Astrocyte (in vitro differentiated cells and primary cell): ENCODE measurements around the gene LSM14B. TPM values are rescaled to one million over a fixed set of nuclear protein-coding genes. Genes with fewer than 3 reads are reported as not detected.

Source experiments
- DNase-seq: peaks from one replicate; pipeline ENCODE4 v3.0.0-alpha.2; 2010; ENCODE audit warnings: low read depth
- FAIRE-seq: peaks from 2 replicates; lab custom pipeline; 2011; peaks lifted over from hg19 to GRCh38; lab: Jason Lieb, UNC
- H2AFZ ChIP-seq: 2 replicates; pipeline ENCODE4 v1.6.0; 2012; ENCODE audit warnings: low read depth, low read length, inconsistent platforms
- H3K27ac ChIP-seq: 2 replicates; pipeline ENCODE4 v1.5.1; 2011; ENCODE audit warnings: low read depth, low read length, inconsistent platforms
- H3K27me3 ChIP-seq: 2 replicates; pipeline ENCODE4 v1.6.0; 2011; ENCODE audit warnings: low read length, inconsistent platforms; ENCODE audit not compliant: insufficient read depth
- H3K36me3 ChIP-seq: 2 replicates; pipeline ENCODE4 v1.5.1; 2011; ENCODE audit warnings: low read length, inconsistent platforms; ENCODE audit not compliant: insufficient read depth
- H3K4me1 ChIP-seq: 2 replicates; pipeline ENCODE4 v1.5.1; 2011; ENCODE audit warnings: low read length, inconsistent platforms; ENCODE audit not compliant: insufficient read depth
- H3K4me2 ChIP-seq: 2 replicates; pipeline ENCODE4 v1.6.0; 2012; ENCODE audit warnings: low read length, inconsistent platforms
- H3K4me3 ChIP-seq: 2 replicates; pipeline ENCODE4 v1.5.1; 2011; ENCODE audit warnings: low read depth, mild to moderate bottlenecking, low read length, inconsistent platforms; ENCODE audit not compliant: insufficient read depth
- H3K79me2 ChIP-seq: 2 replicates; pipeline ENCODE4 v1.6.0; 2012; ENCODE audit warnings: mild to moderate bottlenecking, low read length, inconsistent platforms; ENCODE audit not compliant: insufficient read depth
- H3K9ac ChIP-seq: 2 replicates; pipeline ENCODE4 v1.6.0; 2012; ENCODE audit warnings: mild to moderate bottlenecking, low read length, inconsistent platforms
- H3K9me3 ChIP-seq: 2 replicates; pipeline ENCODE4 v1.5.1; 2012; ENCODE audit warnings: low read depth, mild to moderate bottlenecking, low read length, inconsistent platforms; ENCODE audit not compliant: insufficient read depth
- H4K20me1 ChIP-seq: 2 replicates; pipeline ENCODE4 v1.6.0; 2012; ENCODE audit warnings: low read length, inconsistent platforms; ENCODE audit not compliant: insufficient read depth
- H3K27ac Mint-ChIP-seq: one replicate; pipeline ENCODE4 v1.8.0; 2021; ENCODE audit warnings: mild to moderate bottlenecking, mixed read lengths; ENCODE audit not compliant: unreplicated experiment
- H3K27me3 Mint-ChIP-seq: one replicate; pipeline ENCODE4 v1.8.0; 2021; ENCODE audit warnings: low read depth, mixed read lengths; ENCODE audit not compliant: unreplicated experiment
- H3K36me3 Mint-ChIP-seq: one replicate; pipeline ENCODE4 v1.8.0; 2021; ENCODE audit warnings: low read depth, mixed read lengths; ENCODE audit not compliant: unreplicated experiment
- H3K4me1 Mint-ChIP-seq: one replicate; pipeline ENCODE4 v1.8.0; 2021; ENCODE audit warnings: low read depth, mixed read lengths; ENCODE audit not compliant: unreplicated experiment
- H3K4me3 Mint-ChIP-seq: one replicate; pipeline ENCODE4 v1.8.0; 2021; ENCODE audit warnings: mild to moderate bottlenecking, moderate library complexity, mixed read lengths; ENCODE audit not compliant: unreplicated experiment
- H3K9me3 Mint-ChIP-seq: one replicate; pipeline ENCODE4 v1.8.0; 2021; ENCODE audit warnings: mild to moderate bottlenecking, mixed read lengths; ENCODE audit not compliant: unreplicated experiment
- CTCF ChIP-seq: IDR thresholded peaks from 2 replicates; pipeline ENCODE4 v1.5.1; 2011; ENCODE audit warnings: low read depth, mild to moderate bottlenecking, inconsistent platforms, low read length, moderate library complexity; ENCODE audit not compliant: insufficient read depth
- EZH2 ChIP-seq: IDR thresholded peaks from 2 replicates; pipeline ENCODE4 v1.6.1; 2012; ENCODE audit warnings: mild to moderate bottlenecking, low read length, inconsistent platforms; ENCODE audit not compliant: insufficient read depth
- total RNA-seq: library from RNA; stranded (reverse); gene quantifications from 2 replicates; pipeline ENCODE4 v1.2.1, GENCODE V29; 2021

LSM14B gene
- total RNA-seq, 1 donor from 2014 or later = 27.1 TPM

- H3K9ac ChIP-seq = no peak overlapping the region
- peaks cover 38% of the 10 kb centered on the region for H3K9me3 Mint-ChIP-seq
- TF ChIP-seq CTCF (no peak), EZH2 (no peak)
- no peak overlapping the region for H3K27ac Mint-ChIP-seq
- no peaks in the 10 kb centered on the region for H3K4me1 Mint-ChIP-seq
- no peaks in the 10 kb centered on the region for H4K20me1 ChIP-seq
- no peak overlapping the region for H3K4me3 Mint-ChIP-seq
- H3K36me3 Mint-ChIP-seq = peaks cover 2% of the 10 kb centered on the region
- H3K27me3 ChIP-seq = peaks cover 2% of the 10 kb centered on the region
- H3K79me2 ChIP-seq = no peaks in the 10 kb centered on the region
- H3K27ac ChIP-seq = no peak overlapping the region
- no peak for FAIRE-seq
- H3K9me3 ChIP-seq = no peaks in the 10 kb centered on the region
- H2AFZ ChIP-seq = no peak overlapping the region
- peaks cover 26% of the 10 kb centered on the region for H3K27me3 Mint-ChIP-seq
- no peak overlapping the region for H3K4me3 ChIP-seq
- DNase-seq = no peak
- no peaks in the 10 kb centered on the region for H3K36me3 ChIP-seq
- no peak overlapping the region for H3K4me2 ChIP-seq
- H3K4me1 ChIP-seq = no peaks in the 10 kb centered on the region
Observed at GRCh38 chr20:62079166-62079565, 43.1 kb upstream of the LSM14B start.

- H3K36me3 Mint-ChIP-seq = peaks cover 2% of the 10 kb centered on the region
- DNase-seq = no peak
Observed at GRCh38 chr20:62080249-62080990, 41.9 kb upstream of the LSM14B start.

More at GRCh38 chr20:62080249-62080990, 41.9 kb upstream of the LSM14B start:
- Mint-ChIP-seq H3K4me3 (no peak overlapping the region), H3K27me3 (peaks cover 28% of the 10 kb centered on the region), H3K9me3 (peaks cover 32% of the 10 kb centered on the region), H3K27ac (no peak overlapping the region), H3K4me1 (no peaks in the 10 kb centered on the region)
- Histone ChIP-seq H3K79me2 (no peaks in the 10 kb centered on the region), H4K20me1 (no peaks in the 10 kb centered on the region), H3K4me3 (no peak overlapping the region), H3K36me3 (no peaks in the 10 kb centered on the region), H3K9me3 (no peaks in the 10 kb centered on the region), H3K4me1 (no peaks in the 10 kb centered on the region), H3K4me2 (no peak overlapping the region), H3K27ac (no peak overlapping the region), H3K27me3 (peaks cover 2% of the 10 kb centered on the region), H3K9ac (no peak overlapping the region), H2AFZ (no peak overlapping the region)
- no peak for FAIRE-seq
- TF ChIP-seq CTCF (no peak), EZH2 (no peak)
